GM21515 (cell line): Measurements from ENCODE around the gene GFY.
A peak's percentile ranks its signal among the peaks of the same experiment; 100 is the strongest.
"Not testable (repeated sequence)": the region's sequence is repeated elsewhere in the genome, so short reads cannot be mapped to it uniquely, and the experiment has no call there.

ENCODE experiments used
- ATAC-seq: cut with Tn5 transposase; IDR thresholded peaks from one replicate; pipeline ENCODE4 v1.9.1; 2021; ENCODE audit not compliant: unreplicated experiment

GFY gene

GRCh38 chr19:49442771-49443365 is 17.7 kb downstream of the GFY start:
- no peak for ATAC-seq

- ATAC-seq, result peak; percentile 68
Measured at GRCh38 chr19:49443366-49444099, 18.3 kb downstream of the GFY start.

GRCh38 chr19:49444100-49444700 is 19.0 kb downstream of the GFY start:
- not testable (repeated sequence) for ATAC-seq

- no peak for ATAC-seq
Measured at GRCh38 chr19:49445997-49446396, 20.8 kb downstream of the GFY start.

GRCh38 chr19:49447485-49448431 is 22.6 kb downstream of the GFY start:
- ATAC-seq, result no peak

- no peak for ATAC-seq
Measured at GRCh38 chr19:49448432-49448786, 23.2 kb downstream of the GFY start.

GRCh38 chr19:49450405-49450804 is 25.2 kb downstream of the GFY start:
- no peak for ATAC-seq

GRCh38 chr19:49451430-49452181 is 26.4 kb downstream of the GFY start, which contains the start of gene PIH1D1:
PIH1D1 (minus strand) TSS chr19:49451814; CDS start chr19:49451574, 240 bp downstream.
- peak; percentile 50 for ATAC-seq

GRCh38 chr19:49453013-49453756 is 28.0 kb downstream of the GFY start, which contains the start of gene ALDH16A1:
ALDH16A1 (plus strand) TSS chr19:49453225; CDS start chr19:49453332, 107 bp downstream.
- ATAC-seq, result peak; percentile 72

- no peak for ATAC-seq
Measured at GRCh38 chr19:49453757-49454240, 28.6 kb downstream of the GFY start.

GRCh38 chr19:49455773-49456172 is 30.6 kb downstream of the GFY start:
- no peak for ATAC-seq

- no peak for ATAC-seq
Measured at GRCh38 chr19:49456326-49456725, 31.1 kb downstream of the GFY start.

GRCh38 chr19:49458567-49458903 is 33.3 kb downstream of the GFY start:
- ATAC-seq, result no peak

- ATAC-seq, result no peak
Measured at GRCh38 chr19:49459388-49459787, 34.2 kb downstream of the GFY start.

- not testable (repeated sequence) for ATAC-seq
Measured at GRCh38 chr19:49461130-49461529, 35.9 kb downstream of the GFY start.

GRCh38 chr19:49461656-49462055 is 36.5 kb downstream of the GFY start:
- ATAC-seq, result no peak

- no peak for ATAC-seq
Measured at GRCh38 chr19:49462492-49462891, 37.3 kb downstream of the GFY start.

- no peak for ATAC-seq
Measured at GRCh38 chr19:49463960-49464740, 39.0 kb downstream of the GFY start.

- no peak for ATAC-seq
Measured at GRCh38 chr19:49465371-49465770, 40.2 kb downstream of the GFY start.
